Neural cell (in vitro differentiated cells): ENCODE data around the gene KRT32. TPM values are rescaled to one million over a fixed set of nuclear protein-coding genes. Genes with fewer than 3 reads are reported as not detected.
"Not testable (repeated sequence)": the region's sequence is repeated elsewhere in the genome, so short reads cannot be mapped to it uniquely, and the experiment has no call there.

Experiments
- H2AFZ ChIP-seq: fragments of 200-600, 300-800 bp; sonication (generic), shearing (Covaris generic); 2 replicates; pipeline ENCODE4 v1.6.0; 2014; ENCODE audit warnings: low read depth, mild to moderate bottlenecking, antibody characterized with exemption, low read length, moderate library complexity
- H3F3A ChIP-seq: fragments of 200-600 bp; shearing (Covaris generic); 2 replicates; pipeline ENCODE4 v1.6.1; 2016; ENCODE audit warnings: mild to moderate bottlenecking, moderate library complexity, mixed read lengths, antibody characterized with exemption, low read length; ENCODE audit not compliant: insufficient read depth, poor library complexity, severe bottlenecking
- H3K27ac ChIP-seq: fragments of 200-600, 300-800 bp; sonication (generic), shearing (Covaris generic); 2 replicates; pipeline ENCODE4 v1.5.1; 2014; ENCODE audit warnings: mild to moderate bottlenecking, low read length, moderate library complexity
- H3K27me3 ChIP-seq: fragments of 300-800, 200-600 bp; sonication (generic), shearing (Covaris generic); 2 replicates; pipeline ENCODE4 v1.6.0; 2014; ENCODE audit warnings: mild to moderate bottlenecking, low read depth, low read length, moderate library complexity; ENCODE audit not compliant: insufficient read depth
- H3K36me3 ChIP-seq: fragments of 300-800, 200-600 bp; sonication (generic), shearing (Covaris generic); 2 replicates; pipeline ENCODE4 v1.5.1; 2014; ENCODE audit warnings: mild to moderate bottlenecking, antibody characterized with exemption, low read length, moderate library complexity; ENCODE audit not compliant: insufficient read depth
- H3K4me2 ChIP-seq: fragments of 300-800, 200-600 bp; sonication (generic), shearing (Covaris generic); 2 replicates; pipeline ENCODE4 v1.6.0; 2014; ENCODE audit warnings: mild to moderate bottlenecking, low read length
- H3K4me3 ChIP-seq: fragments of 300-800, 200-600 bp; sonication (generic), shearing (Covaris generic); 2 replicates; pipeline ENCODE4 v1.5.1; 2014; ENCODE audit warnings: mild to moderate bottlenecking, low read length, moderate library complexity
- H3K79me2 ChIP-seq: fragments of 200-600 bp; shearing (Covaris generic); replicated peaks from 2 replicates; pipeline ENCODE4 v1.6.0; 2014; ENCODE audit warnings: mild to moderate bottlenecking, low read length, moderate library complexity; ENCODE audit not compliant: insufficient read depth
- H3K9ac ChIP-seq: fragments of 300-800, 200-600 bp; sonication (generic), shearing (Covaris generic); 2 replicates; pipeline ENCODE4 v1.6.1; 2016; ENCODE audit warnings: mild to moderate bottlenecking, low read length, mixed read lengths
- H3K9me2 ChIP-seq: fragments of 200-600 bp; shearing (Covaris generic); 2 replicates; pipeline ENCODE4 v1.6.1; 2016; ENCODE audit warnings: mild to moderate bottlenecking, low read length, mixed read lengths; ENCODE audit not compliant: insufficient read depth
- H3K9me3 ChIP-seq: fragments of 200-600, 300-800 bp; sonication (generic), shearing (Covaris generic); 2 replicates; pipeline ENCODE4 v1.6.1; 2016; ENCODE audit warnings: mild to moderate bottlenecking, mixed run types, low read length, moderate library complexity, mixed read lengths
- H4K20me1 ChIP-seq: fragments of 200-600 bp; shearing (Covaris generic); 2 replicates; pipeline ENCODE4 v1.6.1; 2016; ENCODE audit warnings: mild to moderate bottlenecking, mixed run types; ENCODE audit not compliant: insufficient read depth
- CTCF ChIP-seq: fragments of 450-650 bp; IDR thresholded peaks from 2 replicates; pipeline ENCODE4 v1.5.1; 2014; ENCODE audit warnings: antibody characterized with exemption, mild to moderate bottlenecking, moderate library complexity; ENCODE audit not compliant: poor library complexity, severe bottlenecking
- EP300 ChIP-seq: fragments of 450-650 bp; conservative IDR thresholded peaks from 2 replicates; pipeline ENCODE4 v1.6.1; 2014; ENCODE audit warnings: antibody characterized with exemption, mild to moderate bottlenecking, moderate library complexity; ENCODE audit not compliant: poor library complexity, severe bottlenecking
- EZH2 ChIP-seq: fragments of 200-600, 300-800 bp; shearing (Covaris generic), sonication (generic); IDR thresholded peaks from 2 replicates; pipeline ENCODE4 v1.6.1; 2014; ENCODE audit warnings: antibody characterized with exemption, low read length, borderline replicate concordance, mild to moderate bottlenecking; ENCODE audit not compliant: insufficient read depth, poor library complexity, severe bottlenecking
- MXI1 ChIP-seq: fragments of 450-650 bp; conservative IDR thresholded peaks from 2 replicates; pipeline ENCODE4 v1.6.1; 2014; ENCODE audit warnings: antibody characterized with exemption, mild to moderate bottlenecking; ENCODE audit not compliant: poor library complexity, severe bottlenecking
- POLR2AphosphoS5 ChIP-seq: IDR thresholded peaks from 2 replicates; pipeline ENCODE4 v1.6.1; 2012
- RAD21 ChIP-seq: fragments of 450-650 bp; conservative IDR thresholded peaks from 2 replicates; pipeline ENCODE4 v1.6.1; 2014; ENCODE audit warnings: antibody characterized with exemption, mild to moderate bottlenecking, moderate library complexity
- REST ChIP-seq: IDR thresholded peaks from 2 replicates; pipeline ENCODE4 v1.6.1; 2012; ENCODE audit warnings: borderline replicate concordance
- SMC3 ChIP-seq: fragments of 450-650 bp; conservative IDR thresholded peaks from 2 replicates; pipeline ENCODE4 v1.6.1; 2014; ENCODE audit warnings: antibody characterized with exemption, mild to moderate bottlenecking, moderate library complexity; ENCODE audit not compliant: poor library complexity
- TAF1 ChIP-seq: IDR thresholded peaks from 2 replicates; pipeline ENCODE4 v1.6.1; 2012; ENCODE audit warnings: low read depth
- polyA plus RNA-seq: library from polyadenylated mRNA; depleted of rRNA; stranded (reverse); fragments of >200 nt; gene quantifications from 2 replicates; pipeline ENCODE4 v1.2.3, GENCODE V29; 2014

KRT32 gene
- polyA plus RNA-seq, 1 donor from 2014 or later, result not detected

- Histone ChIP-seq H3K27ac (no peak overlapping the region), H2AFZ (no peak overlapping the region), H3F3A (no peaks in the 10 kb centered on the region), H3K79me2 (no peaks in the 10 kb centered on the region), H3K27me3 (no peaks in the 10 kb centered on the region), H3K4me2 (no peak overlapping the region), H3K36me3 (no peaks in the 10 kb centered on the region), H3K9ac (no peak overlapping the region), H3K9me3 (no peaks in the 10 kb centered on the region), H4K20me1 (no peaks in the 10 kb centered on the region), H3K9me2 (no peaks in the 10 kb centered on the region), H3K4me3 (no peak overlapping the region)
- TF ChIP-seq MXI1 (no peak), REST (no peak), CTCF (no peak), EP300 (no peak), SMC3 (no peak), POLR2AphosphoS5 (no peak), RAD21 (no peak), TAF1 (no peak), EZH2 (no peak)
Observed at GRCh38 chr17:41434005-41434404, 33.2 kb downstream of the KRT32 start.

- H3K9me3 ChIP-seq, result no peaks in the 10 kb centered on the region
- no peaks in the 10 kb centered on the region for H3K9me2 ChIP-seq
- H3K36me3 ChIP-seq, result no peaks in the 10 kb centered on the region
- no peak overlapping the region for H3K4me3 ChIP-seq
- no peak overlapping the region for H3K9ac ChIP-seq
- no peaks in the 10 kb centered on the region for H3K27me3 ChIP-seq
- H2AFZ ChIP-seq, result no peak overlapping the region
- H3K4me2 ChIP-seq, result no peak overlapping the region
- H3K79me2 ChIP-seq, result no peaks in the 10 kb centered on the region
- TF ChIP-seq MXI1 (no peak), SMC3 (no peak), REST (no peak), EZH2 (no peak), EP300 (no peak), RAD21 (no peak)
- H3K27ac ChIP-seq, result no peak overlapping the region
- H3F3A ChIP-seq, result no peaks in the 10 kb centered on the region
- H4K20me1 ChIP-seq, result no peaks in the 10 kb centered on the region
Observed at GRCh38 chr17:41433586-41433985, 33.6 kb downstream of the KRT32 start.

- not testable (repeated sequence) for H3K4me3 ChIP-seq, H3K4me2 ChIP-seq, H3K9me2 ChIP-seq, H2AFZ ChIP-seq, H3F3A ChIP-seq, H3K36me3 ChIP-seq, H3K9me3 ChIP-seq, H3K79me2 ChIP-seq, H3K27me3 ChIP-seq, H3K9ac ChIP-seq, H4K20me1 ChIP-seq, H3K27ac ChIP-seq
Observed at GRCh38 chr17:41430376-41430775, 36.8 kb downstream of the KRT32 start.
